ENCODE measurements around the gene YPEL1. TPM values are rescaled to one million over a fixed set of nuclear protein-coding genes. Genes with fewer than 3 reads are reported as not detected.

Gene YPEL1
- total and polyA plus RNA-seq, 2 of the 13 experiments (the other 11 are each of a cell fraction or from before 2014, with no cell fraction given) = 0.33 to 2.5 TPM

GRCh38 chr22:21677606-21678443 lies 57.8 kb downstream of the YPEL1 start (continued):
- peak; percentile 76; the same call in 1 of the 2 replicates for TF ChIP-seq PCBP1 (IDR thresholded peaks at IDR 0.05; ENCODE audit: borderline replicate concordance, low read depth, low read length)
- peak; percentile 62 for TF ChIP-seq DMAP1 (CRISPR knock-in tag; IDR thresholded peaks at IDR 0.05)
- no peak for TF ChIP-seq CSRNP2 (CRISPR knock-in tag; conservative IDR thresholded peaks at IDR 0.05; ENCODE audit: low read depth)
- TF ChIP-seq ELF1 (CRISPR knock-in tag; IDR thresholded peaks at IDR 0.05) = no peak
- peak; percentile 84; the same call in 1 of the 2 replicates for TF ChIP-seq HIC2 (CRISPR knock-in tag; IDR thresholded peaks at IDR 0.05; ENCODE audit: low read depth)
- no peak for TF ChIP-seq JUNB (CRISPR knock-in tag; IDR thresholded peaks at IDR 0.05; ENCODE audit: borderline replicate concordance)
- peak; percentile 47 for TF ChIP-seq RBM39 (IDR thresholded peaks at IDR 0.05; ENCODE audit: low read depth, low read length, poor library complexity, severe bottlenecking)
- no peak for TF ChIP-seq ZNF33B (CRISPR knock-in tag; IDR thresholded peaks at IDR 0.05)
- no peak for TF ChIP-seq GATA4 (IDR thresholded peaks at IDR 0.05; ENCODE audit: borderline replicate concordance, low read depth)
- peak; percentile 68; the same call in 1 of the 2 replicates for TF ChIP-seq ZNF768 (CRISPR knock-in tag; IDR thresholded peaks at IDR 0.05)
- no peak for TF ChIP-seq ZNF615 (CRISPR knock-in tag; IDR thresholded peaks at IDR 0.05; ENCODE audit: borderline replicate concordance)
- TF ChIP-seq ATF2 (CRISPR knock-in tag; IDR thresholded peaks at IDR 0.05) = peak; percentile 13; the same call in 1 of the 2 replicates
- no peak for TF ChIP-seq ZNF18 (CRISPR knock-in tag; IDR thresholded peaks at IDR 0.05; ENCODE audit: insufficient replicate concordance)
- peak; percentile 47; the same call in 1 of the 2 replicates for TF ChIP-seq ZNF788 (CRISPR knock-in tag; IDR thresholded peaks at IDR 0.05; ENCODE audit: borderline replicate concordance)
- peak; percentile 72; the same call in 1 of the 2 replicates for TF ChIP-seq HOXA3 (CRISPR knock-in tag; IDR thresholded peaks at IDR 0.05)
- TF ChIP-seq MATR3 (CRISPR knock-in tag; IDR thresholded peaks at IDR 0.05) = no peak
- TF ChIP-seq IRX3 (CRISPR knock-in tag; IDR thresholded peaks at IDR 0.05; ENCODE audit: borderline replicate concordance, low read depth) = no peak
- no peak for TF ChIP-seq FOXA1 (IDR thresholded peaks at IDR 0.05)
- peak; percentile 84 for TF ChIP-seq FOXA1 (CRISPR knock-in tag; IDR thresholded peaks at IDR 0.05)
- peak; percentile 84 for TF ChIP-seq ZNF761 (CRISPR knock-in tag; conservative IDR thresholded peaks at IDR 0.05)
- no peak for TF ChIP-seq ZNF773 (CRISPR knock-in tag; IDR thresholded peaks at IDR 0.05; ENCODE audit: borderline replicate concordance)
- TF ChIP-seq POGZ (CRISPR knock-in tag; IDR thresholded peaks at IDR 0.05) = 0 out of 2 replicates have a peak, but pooled peaks have one; percentile 33
- peak; percentile 61; the same call in 1 of the 2 replicates for TF ChIP-seq TBX2 (CRISPR knock-in tag; IDR thresholded peaks at IDR 0.05; ENCODE audit: borderline replicate concordance)
- TF ChIP-seq SP1 (IDR thresholded peaks at IDR 0.05) = no peak
- TF ChIP-seq SP1 (CRISPR knock-in tag; IDR thresholded peaks at IDR 0.05) = no peak

Data from HepG2 (cell line).